GM19240 (cell line): ENCODE results near the gene ZNF35.

Experiments used
- DNase-seq: peaks from one replicate; pipeline ENCODE4 v3.0.0; 2011; ENCODE audit warnings: low spot score; ENCODE audit not compliant: insufficient read length

ZNF35 gene

DNA sequence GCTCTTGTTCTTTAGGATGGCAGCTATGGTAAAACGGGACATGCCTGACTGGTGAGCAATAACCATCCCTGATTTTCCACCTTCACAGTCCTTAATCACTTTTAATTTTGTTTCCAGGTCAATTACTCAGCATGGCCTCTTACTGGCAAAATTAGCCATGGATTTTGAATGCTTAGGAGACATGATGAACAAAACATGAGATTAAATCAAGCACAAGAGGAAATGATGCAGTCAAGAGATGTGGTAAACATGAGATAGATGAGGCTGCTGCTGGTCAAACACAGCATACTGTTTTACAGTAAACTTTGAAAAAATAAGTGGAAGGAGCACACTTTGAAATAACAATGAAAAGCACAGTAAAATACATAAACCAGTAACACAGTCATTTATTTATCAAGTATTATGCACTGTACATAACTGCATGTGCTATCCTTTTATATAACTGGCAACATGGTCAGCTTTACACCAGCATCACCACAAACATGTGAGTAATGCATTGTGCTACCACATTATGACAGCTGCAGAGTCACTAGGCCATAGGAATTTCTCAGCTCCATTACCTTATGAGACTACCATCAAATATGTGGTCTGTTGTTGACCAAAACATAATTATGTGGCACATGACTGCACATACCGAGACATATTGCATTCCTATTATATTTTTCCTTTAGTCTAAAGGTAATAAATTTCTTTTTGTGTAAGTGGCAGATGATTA, 33.8 kb downstream of the ZNF35 start:
- no peak for DNase-seq

DNA sequence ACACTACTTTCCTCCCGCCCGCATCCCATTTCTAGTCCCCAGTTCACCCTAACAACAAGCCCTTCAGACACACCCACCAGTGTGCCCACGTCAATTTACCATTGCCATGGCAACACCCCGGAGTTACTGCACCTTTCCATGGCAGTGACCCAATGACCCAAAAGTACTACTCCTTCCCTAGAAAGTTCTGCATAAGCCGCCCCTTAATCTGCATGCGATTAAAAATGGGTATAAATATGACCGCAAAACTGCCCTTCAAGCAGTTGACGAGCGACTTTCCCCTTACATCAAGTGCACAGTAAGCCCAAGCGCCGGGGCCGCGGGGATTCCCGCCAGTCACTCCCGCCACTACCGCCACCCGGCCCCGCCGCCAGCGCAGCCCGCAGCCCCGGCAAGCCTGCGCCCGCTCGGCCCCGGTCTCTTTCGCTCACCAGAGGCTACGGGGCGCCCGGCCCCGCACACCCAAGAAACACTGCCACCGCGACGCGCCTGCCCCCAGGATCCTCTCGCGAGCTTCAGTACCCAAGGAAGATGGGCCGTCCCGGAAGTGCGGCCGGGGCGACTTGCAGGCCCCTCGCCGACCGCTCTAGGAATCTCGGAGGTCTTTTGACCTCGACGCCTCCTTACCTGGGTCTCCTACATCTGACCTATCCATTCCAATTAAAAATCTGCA, 36.7 kb downstream of the ZNF35 start:
- DNase-seq, result peak; percentile 54

DNA sequence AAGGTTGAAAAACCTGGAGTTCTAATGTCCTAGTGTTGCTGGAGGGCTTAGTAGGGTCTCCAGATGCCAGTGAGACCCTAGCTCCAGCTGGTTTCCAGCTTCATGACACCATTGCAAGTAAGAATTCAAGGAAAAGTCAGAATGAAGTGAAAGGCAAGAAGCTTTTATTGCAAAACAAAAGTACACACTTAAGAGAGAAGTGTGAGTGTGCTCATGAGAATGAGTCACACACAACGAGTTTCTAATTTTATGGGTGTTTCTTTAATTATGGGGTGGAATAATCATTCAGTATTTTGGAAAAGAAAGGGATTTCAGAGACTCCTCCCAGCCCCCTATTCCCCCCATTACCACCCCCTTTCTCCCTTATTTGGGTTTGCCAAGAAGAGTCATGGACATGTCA, 39.4 kb downstream of the ZNF35 start:
- no peak for DNase-seq
